Measurements from ENCODE around the gene MYOC. TPM values are rescaled to one million over a fixed set of nuclear protein-coding genes. Genes with fewer than 3 reads are reported as not detected.

MYOC gene
- total RNA-seq, 3 donors from 2014 or later = 2.0 to 18.7 (median 4.9) TPM

- no peaks in the 10 kb centered on the region for H3K9me3 ChIP-seq
- intact Hi-C loops (cut with DNase I; ENCODE audit: low total_unique reads) = no loop called here
- H3K4me3 ChIP-seq = no peak overlapping the region
- peak in 1 of 2 donors; percentile 22 for DNase-seq (ENCODE audit: low spot score in 2 of 2)
- H3K4me1 ChIP-seq = peaks cover 3 to 11% of the 10 kb centered on the region in 2 donors
- H3K27ac ChIP-seq = peak overlapping the region; percentile 36 to 82
- H3K27me3 ChIP-seq = no peaks in the 10 kb centered on the region
- H3K36me3 ChIP-seq = no peaks in the 10 kb centered on the region
- TF ChIP-seq POLR2AphosphoS5 (IDR thresholded peaks at IDR 0.05) (no peak), CTCF (IDR thresholded peaks at IDR 0.05) (no peak), POLR2A (IDR thresholded peaks at IDR 0.05) (no peak)
These were observed 6.8 kb downstream of the MYOC start for GRCh38 chr1:171645553-171646248.

GRCh38 chr1:171644805-171645483 lies 7.5 kb downstream of the MYOC start:
- Histone ChIP-seq H3K9me3 (no peaks in the 10 kb centered on the region), H3K27me3 (no peaks in the 10 kb centered on the region), H3K4me3 (peak overlapping the region in 1 of 3 donors; percentile 40), H3K27ac (peak overlapping the region; percentile 36 to 82), H3K4me1 (peaks cover 3 to 11% of the 10 kb centered on the region in 2 donors), H3K36me3 (no peaks in the 10 kb centered on the region)
- DNase-seq (ENCODE audit: low spot score in 2 of 2) = peak; percentile 70 to 73
- TF ChIP-seq POLR2AphosphoS5 (IDR thresholded peaks at IDR 0.05) (no peak), CTCF (IDR thresholded peaks at IDR 0.05) (peak; percentile 57 to 83 (median 70))
- intact Hi-C loops (cut with DNase I; ENCODE audit: low total_unique reads) = no loop called here

- H3K36me3 ChIP-seq = no peaks in the 10 kb centered on the region
- H3K27ac ChIP-seq = no peak overlapping the region
- no peaks in the 10 kb centered on the region for H3K9me3 ChIP-seq
- TF ChIP-seq POLR2AphosphoS5 (IDR thresholded peaks at IDR 0.05) = no peak
- TF ChIP-seq POLR2A (IDR thresholded peaks at IDR 0.05) = no peak
- no peak for TF ChIP-seq CTCF (IDR thresholded peaks at IDR 0.05)
- DNase-seq (ENCODE audit: low spot score in 2 of 2) = no peak
- no peaks in the 10 kb centered on the region for H3K27me3 ChIP-seq
- no peak overlapping the region for H3K4me3 ChIP-seq
- intact Hi-C loops (cut with DNase I; ENCODE audit: low total_unique reads) = no loop called here
- peaks cover 3 to 11% of the 10 kb centered on the region in 2 donors for H3K4me1 ChIP-seq
These were observed 9.3 kb downstream of the MYOC start for GRCh38 chr1:171643156-171643555.

- Histone ChIP-seq H3K36me3 (no peaks in the 10 kb centered on the region), H3K9me3 (no peaks in the 10 kb centered on the region), H3K4me1 (peaks cover 3 to 11% of the 10 kb centered on the region in 2 donors), H3K27ac (no peak overlapping the region), H3K27me3 (no peaks in the 10 kb centered on the region), H3K4me3 (no peak overlapping the region)
- DNase-seq (ENCODE audit: low spot score in 2 of 2) = no peak
- intact Hi-C loops (cut with DNase I; ENCODE audit: low total_unique reads) = no loop called here
- TF ChIP-seq POLR2A (IDR thresholded peaks at IDR 0.05) (no peak), POLR2AphosphoS5 (IDR thresholded peaks at IDR 0.05) (no peak), CTCF (IDR thresholded peaks at IDR 0.05) (no peak)
These were observed 10.3 kb downstream of the MYOC start for GRCh38 chr1:171642197-171642596.

All from breast epithelium (tissue), 4 donors.